Measurements from ENCODE around the gene GPATCH2.

DNA sequence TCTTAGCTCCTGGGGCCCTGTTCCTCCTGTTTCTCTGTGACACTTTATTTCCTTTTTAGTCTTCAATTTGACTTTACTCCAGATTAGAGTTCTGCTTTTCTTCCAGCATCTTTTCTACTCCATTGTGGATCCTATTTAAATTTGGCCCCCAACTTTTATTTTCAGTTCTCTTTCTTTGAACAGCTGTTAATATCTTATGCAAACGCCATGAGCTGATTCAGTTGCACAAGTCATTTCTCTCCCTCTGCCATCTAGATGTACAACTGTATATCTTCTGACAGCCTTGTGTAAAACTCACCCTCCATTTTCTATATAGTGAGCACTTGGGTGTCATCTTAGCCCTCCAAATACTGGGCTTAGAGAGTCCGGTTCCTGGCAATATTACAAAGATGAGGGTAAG is 42.5 kb upstream of the GPATCH2 start:
- TF ChIP-seq CTCF (IDR thresholded peaks at IDR 0.05) (no peak), POLR2AphosphoS5 (IDR thresholded peaks at IDR 0.05; ENCODE audit: insufficient read depth in 1 of 2, low read depth in 1 of 2) (no peak)
